HG02970 (cell line): ENCODE results near the gene TC2N.
"Not testable (repeated sequence)": the region's sequence is repeated elsewhere in the genome, so short reads cannot be mapped to it uniquely, and the experiment has no call there.

Experiments used
- ATAC-seq: cut with Tn5 transposase; IDR thresholded peaks from one replicate; pipeline ENCODE4 v1.9.1; 2021; ENCODE audit warnings: mild to moderate bottlenecking, moderate library complexity, moderate number of reproducible peaks; ENCODE audit not compliant: unreplicated experiment, low FRiP score

TC2N gene

DNA sequence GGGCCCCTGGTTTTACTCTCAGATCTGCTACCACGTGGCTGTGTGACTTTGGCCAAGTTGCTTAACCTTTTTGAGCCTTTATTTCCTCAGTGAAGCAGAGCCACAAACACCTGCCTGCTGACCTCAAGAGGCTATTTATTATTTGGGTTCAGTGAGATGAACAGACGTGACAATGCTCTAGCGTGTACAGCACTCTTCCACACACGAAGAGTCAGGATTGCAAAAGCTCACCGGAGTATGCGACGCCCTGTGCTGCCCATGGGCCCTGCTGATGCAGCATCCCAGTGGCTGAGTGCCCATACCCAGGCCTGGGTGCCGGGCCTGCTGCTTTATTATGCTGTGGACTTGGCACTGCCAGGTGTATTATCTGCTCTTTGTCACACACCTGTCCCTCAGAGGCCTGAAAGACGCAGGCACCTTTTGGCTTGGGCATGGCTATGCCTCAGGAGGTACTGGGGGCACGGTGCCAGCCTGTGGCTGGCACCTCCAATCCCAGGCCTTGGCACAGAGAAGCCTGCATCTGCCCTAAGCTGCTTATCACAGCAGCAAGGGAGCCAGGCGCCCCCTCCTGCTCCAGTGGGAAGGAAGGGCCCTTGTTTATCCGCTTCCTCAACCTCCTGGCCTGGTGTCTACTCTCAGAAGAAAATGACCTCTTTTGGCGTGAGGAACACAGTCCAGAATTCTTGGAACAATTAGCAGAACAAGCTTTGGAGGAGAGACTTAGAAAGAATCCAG is 22.3 kb upstream of the TC2N start:
- no peak for ATAC-seq

DNA sequence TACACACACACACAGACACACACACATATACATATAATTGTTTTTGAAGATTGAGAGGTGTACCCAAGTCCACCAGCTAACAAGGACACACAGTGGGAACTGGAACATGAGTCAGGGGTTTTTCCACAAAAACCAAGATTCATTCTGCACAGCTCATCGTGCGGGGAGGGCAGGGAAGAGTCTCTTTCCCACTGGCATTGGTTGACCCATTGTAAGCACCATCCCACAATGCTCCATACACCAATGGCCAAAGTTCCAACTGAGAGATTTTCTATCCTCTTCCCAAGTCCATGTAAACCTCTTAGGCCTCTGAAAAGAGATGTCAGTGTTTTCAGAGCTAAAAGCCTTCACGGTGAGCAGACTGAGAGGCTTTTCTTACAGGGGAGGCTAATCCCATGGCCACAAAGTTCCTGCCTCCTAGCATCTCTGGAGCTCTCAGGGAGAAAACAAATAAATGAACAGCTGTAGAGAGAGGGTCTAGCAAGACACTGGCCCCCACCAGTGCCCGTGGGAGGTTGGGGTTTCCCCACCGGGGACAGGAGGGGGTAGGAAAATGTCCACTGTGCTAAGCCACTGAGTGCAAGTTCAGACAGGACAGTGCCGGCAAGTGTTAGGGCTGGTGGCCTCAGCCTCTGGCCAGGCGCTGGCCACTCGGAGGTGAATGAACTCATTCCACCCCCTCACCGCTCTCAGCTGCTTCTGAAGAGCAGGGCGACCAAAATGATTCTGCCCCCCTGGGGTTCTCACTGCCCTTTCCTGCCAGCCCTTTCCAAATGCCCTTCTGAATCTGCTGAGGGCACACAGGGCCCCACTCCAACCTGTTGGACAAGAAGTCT is 21.5 kb upstream of the TC2N start:
- ATAC-seq, result no peak

DNA sequence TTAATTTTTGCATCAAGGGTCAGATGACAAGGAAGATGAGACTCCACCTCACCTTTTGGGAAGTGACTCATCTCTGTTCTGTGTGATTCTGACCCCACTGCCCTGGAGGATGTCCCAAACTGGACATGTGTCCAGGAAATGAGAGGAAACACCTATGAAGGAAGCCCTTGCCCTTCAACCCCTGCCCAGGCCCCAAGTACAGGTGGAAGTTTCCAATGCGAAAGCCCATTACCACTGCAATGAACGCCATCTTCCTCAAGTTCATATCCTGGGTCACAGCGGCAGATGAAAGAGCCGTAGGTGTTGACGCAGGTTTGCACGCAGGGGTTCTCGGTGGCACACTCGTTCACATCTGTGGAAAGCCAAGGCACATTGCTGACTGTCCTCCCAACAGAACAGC is 19.6 kb upstream of the TC2N start:
- no peak for ATAC-seq

DNA sequence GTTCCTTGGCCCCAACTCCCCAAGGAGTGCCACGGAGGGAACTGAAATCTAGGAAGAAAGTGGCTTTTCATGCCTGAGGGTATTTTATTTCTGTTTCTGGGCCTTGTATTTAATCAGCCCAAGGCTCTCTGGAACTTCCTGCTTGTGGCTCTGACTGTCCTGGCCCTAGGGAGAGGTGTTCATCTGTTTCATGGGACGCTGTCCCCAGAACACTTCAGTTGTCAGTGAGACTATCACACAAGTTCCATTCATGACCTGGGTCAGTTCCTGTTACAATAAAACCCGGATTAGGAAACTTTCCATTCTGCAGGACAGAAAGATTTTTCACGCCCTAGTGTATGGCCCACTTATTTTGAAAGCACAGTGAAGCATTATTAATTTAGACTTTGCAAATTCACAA is 18.5 kb upstream of the TC2N start:
- ATAC-seq, result no peak

DNA sequence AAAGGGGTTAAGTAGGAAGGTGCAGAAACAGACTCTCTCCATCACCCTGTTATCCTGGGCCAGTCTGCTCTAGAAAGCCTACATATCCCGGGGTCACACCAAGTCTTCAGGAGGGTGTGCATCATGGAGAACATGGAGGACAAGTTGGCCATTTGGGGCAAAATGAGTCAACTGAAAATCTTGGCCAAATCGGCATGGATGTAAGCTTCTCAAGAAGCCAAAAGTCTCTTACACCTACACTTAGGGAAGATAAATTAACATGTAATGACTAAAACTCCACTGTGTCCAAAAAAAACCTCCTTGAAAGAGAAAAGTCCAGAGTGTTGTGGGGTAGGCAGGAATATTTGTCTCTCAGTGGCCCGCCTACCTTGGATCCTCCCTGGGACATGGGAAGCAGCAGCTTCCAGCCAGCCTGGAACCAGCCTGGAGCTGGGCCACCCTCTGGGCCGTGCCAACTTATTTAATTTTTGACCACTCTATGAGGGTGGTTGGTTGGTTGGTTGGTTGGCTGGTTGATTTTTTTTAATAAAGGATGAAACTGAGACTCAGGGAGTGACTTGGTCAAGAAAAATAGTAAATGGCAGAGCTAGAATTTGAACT is 17.9 kb upstream of the TC2N start:
- ATAC-seq, result no peak

DNA sequence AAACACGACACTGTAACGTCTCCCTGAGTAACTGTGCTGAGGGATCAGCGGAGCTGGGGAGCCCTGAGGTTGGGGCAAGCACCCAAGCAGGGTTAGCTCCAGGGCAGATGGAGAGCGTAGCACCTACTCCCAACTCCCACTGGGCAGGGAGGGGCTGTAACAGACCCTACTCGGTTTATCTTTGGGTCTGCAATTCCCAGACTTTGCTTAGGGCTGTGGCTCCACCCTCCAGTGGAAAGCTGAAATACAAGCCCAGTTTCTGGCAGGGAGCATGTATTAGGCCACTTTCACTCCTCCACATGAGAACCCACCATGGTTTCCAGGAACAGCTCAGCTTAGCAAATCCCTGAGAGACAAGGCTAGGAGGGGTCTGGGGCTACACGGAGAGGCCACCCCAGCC is 17.3 kb upstream of the TC2N start:
- no peak for ATAC-seq

DNA sequence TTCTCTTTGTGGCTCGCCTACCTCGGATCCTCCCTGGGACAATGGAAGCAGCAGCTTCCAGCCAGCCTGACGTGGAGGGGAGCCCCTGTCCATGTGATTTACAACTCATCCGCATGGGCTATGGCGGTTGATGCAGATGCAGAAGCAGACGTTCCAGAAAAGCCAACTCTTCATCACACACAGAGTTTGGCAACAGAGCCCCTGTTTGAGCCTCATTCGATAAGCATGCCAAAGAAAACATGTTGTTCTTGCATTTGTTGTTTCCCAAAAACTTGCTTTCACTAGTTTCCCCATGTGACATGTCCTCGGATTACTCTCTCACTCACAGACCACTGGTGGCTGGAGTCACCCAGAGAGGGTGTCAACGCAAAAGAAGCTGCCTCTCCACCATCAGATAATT is 16.4 kb upstream of the TC2N start:
- ATAC-seq, result no peak

DNA sequence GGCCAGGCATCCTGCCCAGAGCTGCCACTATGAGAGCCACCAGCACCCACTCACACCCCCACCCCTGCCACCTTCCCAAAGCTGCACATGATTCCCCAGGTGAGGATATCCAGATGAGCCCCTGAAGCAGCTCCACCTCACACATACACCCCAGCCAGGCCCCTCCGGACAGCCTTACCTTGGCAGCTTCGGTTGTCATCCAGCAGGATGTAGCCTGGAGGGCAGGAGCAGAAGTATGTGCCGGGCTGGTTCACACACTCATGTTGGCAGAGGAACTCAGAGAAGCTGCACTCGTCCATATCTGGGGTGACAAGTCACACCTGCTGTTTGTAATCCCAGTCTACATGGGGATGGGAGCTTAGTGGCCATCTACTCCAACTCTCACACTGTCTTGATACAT is 15.4 kb upstream of the TC2N start:
- ATAC-seq, result no peak

DNA sequence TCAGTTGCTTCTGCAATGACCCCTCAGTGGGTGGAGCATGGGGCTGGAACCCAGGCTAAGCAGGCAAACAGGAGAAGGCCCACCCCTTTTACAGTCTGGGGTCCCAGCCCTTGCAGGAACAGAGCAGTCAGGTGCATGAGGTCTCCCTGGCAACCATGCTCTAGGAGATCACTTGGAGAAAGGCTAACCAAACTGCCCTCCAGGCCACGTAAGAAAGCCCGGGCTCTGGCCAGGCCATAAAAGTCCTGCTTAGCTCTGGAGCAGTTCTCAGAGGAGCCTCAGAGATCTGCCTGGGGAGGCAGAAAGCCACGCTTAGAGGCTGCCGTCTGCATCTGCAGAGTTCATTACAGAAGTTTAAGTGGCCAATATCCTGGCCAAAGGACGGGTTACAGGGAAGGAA is 15.0 kb upstream of the TC2N start:
- ATAC-seq, result no peak

DNA sequence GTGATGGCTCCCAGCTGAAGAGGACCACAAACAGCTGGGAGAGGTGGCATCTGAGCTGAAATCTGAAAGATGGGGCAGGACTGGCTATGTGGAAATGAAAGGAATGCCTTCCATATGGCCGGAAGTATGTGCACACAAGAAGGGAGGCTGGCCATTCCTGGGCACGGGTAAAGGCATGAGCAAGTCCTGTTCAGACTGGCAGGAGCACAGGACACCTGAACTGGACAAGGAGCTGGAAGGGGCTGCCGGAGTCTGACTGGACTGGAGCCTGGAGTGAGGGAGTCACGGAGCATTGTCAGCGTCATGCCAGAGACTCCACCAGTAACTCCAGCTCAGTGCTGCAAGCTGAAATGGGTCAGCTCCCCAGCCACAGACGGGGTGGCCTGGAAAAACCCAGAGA is 11.9 kb upstream of the TC2N start:
- ATAC-seq, result no peak

DNA sequence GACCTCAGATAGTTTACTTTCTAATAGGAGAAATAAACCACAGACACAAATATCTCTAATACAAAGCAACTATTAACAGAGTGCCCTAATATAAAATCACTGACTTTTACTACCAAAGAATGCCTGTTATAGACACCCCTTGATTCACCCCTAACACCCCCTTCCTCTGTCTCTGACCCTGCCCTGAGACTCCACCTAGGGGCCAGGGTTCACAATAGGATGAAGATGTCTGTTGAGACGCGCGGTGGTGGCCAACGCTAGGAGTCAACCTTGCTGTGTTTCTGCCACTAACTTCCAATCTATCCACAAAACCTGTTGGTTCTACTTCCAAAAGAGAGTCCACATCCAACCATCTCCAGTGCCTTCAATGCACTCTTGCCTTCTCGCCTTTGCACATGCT is 10.9 kb upstream of the TC2N start:
- no peak for ATAC-seq

DNA sequence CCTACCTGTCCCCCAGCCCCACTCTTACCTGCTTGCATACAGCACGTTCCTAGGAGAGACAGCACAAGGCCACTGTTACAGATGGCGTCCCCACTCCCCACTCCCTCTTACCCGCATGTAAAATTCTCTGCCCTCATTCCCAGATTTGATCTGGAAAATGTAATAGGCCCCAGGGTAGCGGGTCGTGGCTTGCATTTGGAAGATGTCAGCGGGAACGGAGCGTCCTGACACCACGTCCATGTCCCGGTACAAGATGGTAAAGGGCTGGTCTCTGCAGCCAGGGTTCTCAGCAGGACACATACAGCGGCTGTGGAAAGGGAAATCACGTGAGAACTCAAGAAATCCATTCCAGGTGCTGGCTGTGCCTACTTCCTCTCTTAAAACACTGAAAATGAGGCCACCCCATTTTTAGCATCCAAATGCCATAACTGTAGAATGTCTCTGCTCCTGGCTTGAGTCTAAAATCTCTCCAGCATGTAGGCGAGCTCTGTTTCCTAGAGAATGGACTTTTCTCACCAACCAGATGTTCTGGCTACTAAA is 10.1 kb upstream of the TC2N start:
- no peak for ATAC-seq

DNA sequence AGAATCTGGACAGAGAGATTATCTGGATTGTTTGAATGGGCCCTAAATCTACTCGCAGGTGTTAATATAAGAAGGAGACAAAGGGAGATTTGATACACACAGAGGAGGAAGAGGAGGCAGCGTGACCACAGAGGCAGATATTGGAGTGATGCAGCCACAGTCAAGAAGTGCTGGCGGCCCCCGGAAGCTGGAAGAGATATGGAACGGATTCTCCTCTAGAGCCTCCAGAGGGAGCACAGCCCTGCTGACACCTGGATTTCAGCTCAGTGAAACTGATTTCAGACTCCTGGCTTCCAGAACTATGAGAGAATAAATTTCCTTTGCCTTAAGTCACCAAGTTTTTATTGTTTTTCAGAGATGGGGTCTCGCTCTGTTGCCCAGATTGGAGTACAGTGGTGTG is 9.2 kb upstream of the TC2N start:
- ATAC-seq, result no peak

DNA sequence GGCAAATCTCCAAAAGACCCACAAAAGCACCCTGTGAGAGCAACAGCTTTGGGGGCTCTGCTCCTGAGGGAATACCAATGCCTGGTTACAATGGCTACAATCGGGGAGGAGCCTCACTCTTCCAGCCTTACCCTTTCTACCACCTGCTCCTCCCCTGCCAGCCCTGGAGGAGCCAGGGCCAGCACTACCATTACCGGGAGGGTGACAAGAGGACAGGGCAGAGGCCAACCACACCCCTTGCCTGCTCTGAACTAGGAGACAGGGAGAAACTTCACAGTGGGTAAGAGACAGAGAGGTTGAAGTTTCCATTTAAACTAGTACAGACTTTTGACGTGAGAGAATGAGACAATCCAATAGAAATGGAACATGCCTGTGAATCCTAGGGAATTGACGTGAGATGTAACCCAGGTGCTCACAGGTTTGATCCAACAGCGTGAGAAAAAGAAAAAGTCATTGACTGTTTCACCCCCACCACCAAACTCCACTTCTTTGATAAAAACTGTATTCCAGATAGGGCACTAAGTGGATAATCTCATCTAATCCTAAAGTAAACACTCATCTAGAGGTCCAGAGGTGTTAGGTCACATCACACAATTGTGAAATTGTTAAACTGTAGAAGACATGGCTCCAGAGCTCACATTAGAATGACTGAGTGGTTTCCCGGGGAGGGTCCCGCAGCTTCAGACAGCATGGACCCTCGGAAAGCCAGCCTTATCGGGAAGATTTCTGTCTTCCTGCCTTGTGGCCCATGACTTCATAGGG is 8.4 kb upstream of the TC2N start:
- no peak for ATAC-seq

DNA sequence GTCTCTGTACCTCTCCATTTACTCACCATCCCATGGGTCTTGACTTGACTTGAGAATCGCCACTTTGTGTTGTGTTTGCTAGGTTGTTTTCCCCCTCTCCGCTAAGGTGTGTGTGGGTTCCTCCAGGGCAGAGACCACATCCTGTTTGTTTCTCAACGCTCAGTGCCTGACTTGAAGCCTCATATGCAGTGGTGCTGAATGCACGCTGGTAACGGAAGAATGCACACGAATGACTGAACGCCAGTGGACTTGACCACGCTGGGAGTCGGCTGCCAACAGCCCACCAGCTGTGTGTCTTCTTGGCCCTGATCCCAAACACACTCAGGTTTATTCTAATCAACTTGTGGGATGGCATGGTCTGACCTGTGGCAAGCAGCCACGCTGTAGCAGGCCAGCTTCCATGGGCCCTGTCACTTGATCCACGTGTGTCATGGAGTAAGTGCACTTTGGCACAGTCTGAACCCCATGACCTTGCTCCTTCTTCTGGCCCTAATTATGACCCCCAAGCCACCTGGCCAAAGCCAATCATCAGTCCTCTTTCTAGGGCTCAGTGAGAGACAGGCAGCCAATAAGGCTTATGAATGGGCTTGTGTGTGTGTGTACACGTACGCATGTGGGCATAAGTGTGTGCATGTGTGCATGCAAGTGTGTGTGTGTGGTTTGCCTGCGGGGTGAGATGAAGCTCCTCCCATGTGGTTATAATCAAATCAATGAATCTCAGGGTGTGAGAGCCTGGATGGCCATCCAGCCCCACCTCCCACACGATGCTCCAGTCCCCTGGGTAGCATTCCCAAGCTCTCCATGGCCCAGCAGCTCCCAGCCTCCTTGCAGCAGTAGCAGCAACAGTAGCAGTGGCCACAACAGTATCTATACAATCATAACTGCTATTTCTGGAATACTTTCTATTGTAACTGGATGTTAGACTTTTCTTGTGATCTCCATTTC is 6.4 kb upstream of the TC2N start:
- peak; percentile 49 for ATAC-seq

DNA sequence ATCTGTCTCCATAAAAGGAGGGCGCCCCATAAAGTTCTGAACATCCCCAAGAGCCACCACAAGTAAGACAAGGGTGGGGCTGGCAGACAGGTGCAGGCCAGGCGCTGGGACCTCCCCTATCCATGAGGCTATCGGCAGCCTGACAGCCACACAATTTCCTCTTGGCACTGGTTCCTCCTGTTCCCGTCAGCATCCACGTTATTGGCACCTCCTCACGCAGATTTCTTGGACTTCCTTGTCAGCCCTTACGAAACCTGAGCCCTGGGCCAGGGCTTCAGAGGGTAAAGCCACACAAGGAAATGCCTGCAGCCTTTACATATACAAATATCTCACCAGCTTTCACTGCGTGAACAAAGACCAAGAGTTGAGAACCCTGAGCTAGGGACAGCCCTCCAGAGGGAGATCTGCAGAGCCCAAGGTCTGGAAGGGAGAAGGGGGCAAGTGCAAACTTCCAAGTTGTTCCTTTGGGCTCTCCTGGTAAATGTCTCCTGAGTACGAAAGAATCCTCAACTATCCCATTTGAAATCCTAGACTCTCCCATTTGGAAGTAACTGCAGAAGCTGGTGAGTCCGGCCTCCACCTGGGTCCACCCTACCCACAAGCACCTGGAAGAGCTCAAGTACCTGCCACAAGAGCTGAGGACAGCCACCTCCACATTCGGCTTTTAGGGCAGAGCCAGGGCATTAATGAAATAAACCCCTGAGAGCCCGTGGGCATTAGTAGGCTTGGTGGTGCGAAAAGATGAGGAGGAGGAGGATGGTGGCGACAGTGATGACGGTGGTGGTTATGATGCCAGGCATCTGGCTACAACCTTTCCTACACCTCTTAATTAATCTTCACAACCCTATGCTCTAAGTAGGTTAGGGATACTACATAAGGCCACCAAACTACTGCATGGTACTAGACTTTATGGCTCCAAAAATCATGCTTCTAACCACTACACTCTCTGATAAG is 5.5 kb upstream of the TC2N start:
- no peak for ATAC-seq

DNA sequence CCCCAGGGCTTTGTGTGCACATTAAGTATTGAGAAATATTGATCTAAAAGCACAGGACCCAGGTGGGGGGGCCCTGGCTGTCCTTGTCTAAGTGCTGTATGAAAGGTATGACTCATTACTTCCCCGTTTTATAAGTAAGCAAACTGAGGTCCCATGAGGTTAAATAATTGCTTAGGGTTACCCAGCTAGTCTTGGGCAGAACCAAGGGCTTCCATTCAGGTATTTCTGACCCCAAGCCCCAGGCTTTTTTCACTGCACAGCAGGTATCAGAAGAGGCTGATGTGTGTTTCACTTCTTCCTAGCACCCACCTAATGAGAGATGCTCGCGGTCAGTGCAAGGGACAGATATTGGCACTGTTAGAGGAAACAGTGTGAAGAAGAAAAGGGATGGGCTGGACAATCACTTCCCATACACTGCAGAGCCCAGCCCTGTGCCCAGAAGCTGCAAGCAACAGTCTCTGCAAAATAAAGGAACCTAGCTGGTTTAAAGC is 4.7 kb upstream of the TC2N start:
- ATAC-seq, result no peak

DNA sequence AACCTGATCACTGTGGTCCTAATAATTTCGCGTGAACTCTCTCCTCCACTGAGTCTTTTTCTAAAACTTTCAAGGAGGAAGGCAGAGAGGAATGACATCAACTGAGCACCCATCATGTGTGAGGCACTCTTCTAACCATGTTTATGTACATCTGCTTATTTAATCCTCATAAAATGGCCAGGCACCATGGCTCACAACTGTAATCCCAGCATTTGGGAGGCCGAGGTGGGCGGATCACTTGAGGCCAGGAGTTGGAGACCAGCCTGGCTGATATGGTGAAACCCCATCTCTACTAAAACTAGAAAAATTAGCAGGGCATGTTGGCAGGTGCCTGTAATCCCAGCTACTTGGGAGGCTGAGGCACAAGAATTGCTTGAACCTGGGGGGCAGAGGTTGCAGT is 4.1 kb upstream of the TC2N start:
- not testable (repeated sequence) for ATAC-seq
